IMR-90 (cell line): ENCODE data around the gene NME7. TPM values are rescaled to one million over a fixed set of nuclear protein-coding genes. Genes with fewer than 3 reads are reported as not detected.
"Not testable (repeated sequence)": the region's sequence is repeated elsewhere in the genome, so short reads cannot be mapped to it uniquely, and the experiment has no call there.

Experiments used
- ATAC-seq: fragments of 200-7000 bp; cut with Tn5 transposase; 2 replicates; pipeline ENCODE4 v1.9.1; 2020; ENCODE audit warnings: low read depth, mild to moderate bottlenecking, moderate library complexity
- BruUV-seq: library from RNA; stranded (reverse); fragments of 400-500 nt; replicated peaks from 2 replicates; lab custom pipeline; 2021; lab: Mats Ljungman, UMichigan
- CTCF ChIA-PET: fragments of 300-600 bp; formaldehyde crosslinking; extraction: SDS; loops from one replicate; lab custom pipeline; 2021; ENCODE audit warnings: antibody characterized with exemption; lab: Yijun Ruan, JAX
- POLR2A ChIA-PET: fragments of 300-600 bp; sonication (Branson Sonifier 250); formaldehyde crosslinking; loops from one replicate; lab custom pipeline; 2022; ENCODE audit warnings: antibody characterized with exemption; ENCODE audit not compliant: unreplicated experiment; lab: Charles Lee
- DNase-seq: peaks from one replicate; pipeline ENCODE4 v3.0.0; 2013
- H2AFZ ChIP-seq: replicated peaks from 2 replicates; pipeline ENCODE3; 2013; ENCODE audit warnings: low read length, mild to moderate bottlenecking; ENCODE audit not compliant: poor library complexity
- H2AK5ac ChIP-seq: 2 replicates; pipeline ENCODE4 v1.6.1; 2013; ENCODE audit warnings: low read depth, low read length, inconsistent platforms
- H2AK9ac ChIP-seq: replicated peaks from 2 replicates; pipeline ENCODE3; 2013; ENCODE audit warnings: mild to moderate bottlenecking, low read depth, low read length, moderate library complexity; ENCODE audit not compliant: poor library complexity
- H2BK120ac ChIP-seq: 2 replicates; pipeline ENCODE4 v1.6.1; 2013; ENCODE audit warnings: low read depth, low read length, inconsistent platforms
- H2BK15ac ChIP-seq: 3 replicates; pipeline ENCODE4 v1.6.1; 2013; ENCODE audit warnings: low read depth, low read length, inconsistent platforms
- H2BK20ac ChIP-seq: 2 replicates; pipeline ENCODE4 v1.6.1; 2013; ENCODE audit warnings: low read depth, mild to moderate bottlenecking, inconsistent platforms, low read length, moderate library complexity
- H2BK5ac ChIP-seq: 2 replicates; pipeline ENCODE4 v1.6.1; 2013; ENCODE audit warnings: mild to moderate bottlenecking, low read depth, low read length, inconsistent platforms; ENCODE audit not compliant: poor library complexity, severe bottlenecking
- H3K14ac ChIP-seq: replicated peaks from 2 replicates; pipeline ENCODE4 v1.6.1; 2013; ENCODE audit warnings: low read depth, low read length, inconsistent platforms
- H3K18ac ChIP-seq: 2 replicates; pipeline ENCODE4 v1.6.1; 2013; ENCODE audit warnings: low read depth, low read length, control low read depth
- H3K23ac ChIP-seq: 2 replicates; pipeline ENCODE4 v1.6.1; 2013; ENCODE audit warnings: low read depth, low read length, inconsistent platforms
- H3K27ac ChIP-seq: 2 replicates; pipeline ENCODE4 v1.5.1; 2013; ENCODE audit warnings: mild to moderate bottlenecking, control low read depth, low read length; ENCODE audit not compliant: insufficient read depth
- H3K27me3 ChIP-seq: 2 replicates; pipeline ENCODE4 v1.6.1; 2013; ENCODE audit warnings: low read length; ENCODE audit not compliant: control insufficient read depth, insufficient read depth
- H3K36me3 ChIP-seq: 2 replicates; pipeline ENCODE4 v1.6.1; 2013; ENCODE audit warnings: low read length, mixed read lengths; ENCODE audit not compliant: control insufficient read depth, insufficient read depth
- H3K4ac ChIP-seq: 2 replicates; pipeline ENCODE4 v1.6.1; 2013; ENCODE audit warnings: low read depth, low read length, inconsistent platforms
- H3K4me1 ChIP-seq: 2 replicates; pipeline ENCODE4 v1.6.1; 2013; ENCODE audit warnings: low read length, mixed read lengths; ENCODE audit not compliant: control insufficient read depth, insufficient read depth
- H3K4me2 ChIP-seq: 2 replicates; pipeline ENCODE4 v1.6.1; 2013; ENCODE audit warnings: low read depth, mild to moderate bottlenecking, control low read depth, low read length, moderate library complexity
- H3K4me3 ChIP-seq: 2 replicates; pipeline ENCODE4 v1.5.1; 2013; ENCODE audit warnings: low read depth, mild to moderate bottlenecking, control low read depth, low read length, moderate library complexity; ENCODE audit not compliant: insufficient read depth
- H3K56ac ChIP-seq: 2 replicates; pipeline ENCODE4 v1.6.1; 2013; ENCODE audit warnings: low read length, inconsistent platforms; ENCODE audit not compliant: insufficient read depth; ENCODE audit errors: extremely low read depth
- H3K79me1 ChIP-seq, 2 experiments: 2 replicates each; pipeline ENCODE4 v1.6.1; 2013; ENCODE audit warnings: low read length in 2 of 2, inconsistent platforms in 1 of 2, low read depth in 1 of 2
- H3K9ac ChIP-seq: 2 replicates; pipeline ENCODE4 v1.6.1; 2013; ENCODE audit warnings: low read depth, low read length, control low read depth
- H3K9me1 ChIP-seq: 2 replicates; pipeline ENCODE4 v1.6.1; 2013; ENCODE audit warnings: low read length, inconsistent platforms; ENCODE audit not compliant: insufficient read depth
- H3K9me3 ChIP-seq: 2 replicates; pipeline ENCODE4 v1.6.1; 2013; ENCODE audit warnings: low read length; ENCODE audit not compliant: control insufficient read depth, insufficient read depth
- H4K20me1 ChIP-seq: 2 replicates; pipeline ENCODE4 v1.6.1; 2013; ENCODE audit warnings: low read length, inconsistent platforms; ENCODE audit not compliant: insufficient read depth
- H4K5ac ChIP-seq: 2 replicates; pipeline ENCODE4 v1.6.1; 2013; ENCODE audit warnings: mild to moderate bottlenecking, low read depth, low read length, control low read depth
- H4K8ac ChIP-seq, 2 experiments: 2 replicates each; pipeline ENCODE4 v1.6.1; 2013; ENCODE audit warnings: low read depth in 2 of 2, low read length in 2 of 2, control low read depth in 1 of 2, inconsistent platforms in 1 of 2
- H4K91ac ChIP-seq: 2 replicates; pipeline ENCODE4 v1.6.1; 2013; ENCODE audit warnings: low read depth, low read length, inconsistent platforms; ENCODE audit not compliant: insufficient read depth
- WGBS, 2 experiments: methylation state at CpG; one replicate each; pipeline versions ENCODE4 v1.1.5 to v1.1.7; 2013; ENCODE audit warnings: missing lambda C conversion rate in 2 of 2; ENCODE audit not compliant: insufficient read length in 1 of 2; ENCODE audit errors: extremely low coverage in 2 of 2; 5-methylcytosine and 5-hydroxymethylcytosine counted together
- dilution Hi-C: fragments of 300-500 bp; cut with HindIII; formaldehyde crosslinking; loops from one replicate; pipeline ENCODE4 v1.14.3; 2018; ENCODE audit warnings: low sequenced_read_pairs; ENCODE audit not compliant: unreplicated experiment
- in situ Hi-C: fragments of 300-500 bp; cut with MboI; formaldehyde crosslinking; loops from 3 replicates; pipeline ENCODE4 v1.14.3; 2019; ENCODE audit warnings: low sequenced_read_pairs, inconsistent platforms, mixed read lengths
- intact Hi-C: fragments of 100-400 bp; cut with micrococcal nuclease; formaldehyde crosslinking; loops from 2 replicates; pipeline ENCODE4 v1.10.0; 2022
- polyA plus RNA-seq, 3 experiments: library from polyadenylated mRNA; depleted of rRNA; stranded (reverse); fragments of >200 nt; gene quantifications; 2 replicates each; pipeline ENCODE4 v1.2.3, GENCODE V29; 2012; ENCODE audit warnings: low replicate concordance in 1 of 3
- total RNA-seq: library from RNA; depleted of rRNA; stranded (reverse); fragments of >200 nt; gene quantifications from 2 replicates; pipeline ENCODE4 v1.2.3, GENCODE V29; 2012

NME7 gene
- total and polyA plus RNA-seq, 2 of the 4 experiments (the other 2 are of a cell fraction), result 18.3 to 22.4 TPM

DNA sequence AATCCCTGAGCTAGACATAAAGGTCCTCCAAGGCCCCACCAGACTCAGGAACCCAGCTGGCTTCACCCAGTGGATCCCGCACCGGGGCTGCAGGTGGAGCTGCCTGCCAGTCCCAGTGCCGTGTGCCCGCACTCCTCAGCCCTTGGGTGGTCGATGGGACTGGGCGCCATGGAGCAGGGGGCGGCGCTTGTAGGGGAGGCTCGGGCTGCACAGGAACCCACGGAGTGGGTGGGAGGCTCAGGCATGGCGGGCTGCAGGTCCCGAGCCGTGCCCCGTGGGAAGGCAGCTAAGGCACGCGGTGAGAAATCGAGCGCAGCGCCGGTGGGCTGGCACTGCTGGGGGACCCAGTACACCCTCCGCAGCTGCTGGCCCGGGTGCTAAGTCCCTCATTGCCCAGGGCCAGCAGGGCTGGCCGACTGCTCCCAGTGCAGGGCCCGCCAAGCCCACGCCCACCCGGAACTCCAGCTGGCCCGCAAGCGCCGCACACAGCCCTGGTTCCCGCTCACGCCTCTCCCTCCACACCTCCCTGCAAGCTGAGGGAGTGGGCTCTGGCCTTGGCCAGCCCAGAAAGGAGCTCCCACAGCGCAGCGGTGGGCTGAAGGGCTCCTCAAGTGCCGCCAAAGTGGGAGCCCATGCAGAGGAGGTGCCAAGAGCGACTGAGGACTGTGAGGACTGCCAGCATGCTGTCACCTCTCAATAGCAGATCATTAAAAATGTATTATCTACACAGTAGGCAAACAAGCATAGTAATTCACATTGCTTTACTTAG lies 30.5 kb downstream of the NME7 start:
- H3K4ac ChIP-seq, dilution Hi-C loops, H2AFZ ChIP-seq, H3K4me3 ChIP-seq, H4K91ac ChIP-seq, H2BK5ac ChIP-seq, H3K9me1 ChIP-seq, H2AK9ac ChIP-seq, H3K9ac ChIP-seq, H2BK15ac ChIP-seq, H3K18ac ChIP-seq, H3K36me3 ChIP-seq, H3K14ac ChIP-seq, H4K8ac ChIP-seq, H3K79me1 ChIP-seq, in situ Hi-C loops, H2AK5ac ChIP-seq, H2BK120ac ChIP-seq, DNase-seq, H3K4me2 ChIP-seq, H3K23ac ChIP-seq, H2BK20ac ChIP-seq, H4K5ac ChIP-seq, CTCF ChIA-PET, H3K27me3 ChIP-seq, POLR2A ChIA-PET, H3K56ac ChIP-seq, intact Hi-C loops, ATAC-seq, BruUV-seq, H4K20me1 ChIP-seq, H3K27ac ChIP-seq, H3K4me1 ChIP-seq, H3K9me3 ChIP-seq: not testable (repeated sequence)
- 97% methylated on average over 13 of the region's 35 CpGs; no CpG with 5 or more reads in 1 of the 2 experiments for WGBS, 2 experiments

DNA sequence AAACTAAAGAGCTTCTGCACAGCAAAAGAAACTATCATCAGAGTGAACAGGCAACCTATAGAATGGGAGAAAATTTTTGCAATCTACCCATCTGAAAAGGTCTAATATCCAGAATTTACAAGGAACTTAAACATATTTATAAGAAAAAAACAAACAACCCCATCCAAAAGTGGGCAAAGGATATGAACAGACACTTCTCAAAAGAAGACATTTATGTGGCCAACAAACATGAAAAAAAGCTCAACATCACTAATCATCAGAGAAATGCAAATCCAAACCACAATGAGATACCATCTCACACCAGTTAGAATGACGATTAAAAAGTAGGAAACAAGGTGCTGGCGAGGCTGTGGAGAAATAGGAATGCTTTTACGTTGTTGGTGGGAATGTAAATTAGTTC lies 32.9 kb downstream of the NME7 start:
- POLR2A ChIA-PET, H3K79me1 ChIP-seq, H3K9me3 ChIP-seq, H2AK9ac ChIP-seq, H2AK5ac ChIP-seq, H2BK5ac ChIP-seq, DNase-seq, H3K9ac ChIP-seq, H3K4me2 ChIP-seq, H3K27ac ChIP-seq, H3K18ac ChIP-seq, intact Hi-C loops, BruUV-seq, H3K9me1 ChIP-seq, ATAC-seq, H3K56ac ChIP-seq, H2AFZ ChIP-seq, H4K20me1 ChIP-seq, H4K91ac ChIP-seq, H3K23ac ChIP-seq, CTCF ChIA-PET, in situ Hi-C loops, H3K4me1 ChIP-seq, H3K27me3 ChIP-seq, H3K4me3 ChIP-seq, H2BK120ac ChIP-seq, dilution Hi-C loops, H3K4ac ChIP-seq, H4K8ac ChIP-seq, H4K5ac ChIP-seq, H2BK15ac ChIP-seq, H3K36me3 ChIP-seq, H3K14ac ChIP-seq, H2BK20ac ChIP-seq: not testable (repeated sequence)
- no CpG with 5 or more reads among the region's 3 CpGs for WGBS, 2 experiments
